ENCODE data around the gene HSPA9.
"Not testable (repeated sequence)": the region's sequence is repeated elsewhere in the genome, so short reads cannot be mapped to it uniquely, and the experiment has no call there.

Gene HSPA9

DNA sequence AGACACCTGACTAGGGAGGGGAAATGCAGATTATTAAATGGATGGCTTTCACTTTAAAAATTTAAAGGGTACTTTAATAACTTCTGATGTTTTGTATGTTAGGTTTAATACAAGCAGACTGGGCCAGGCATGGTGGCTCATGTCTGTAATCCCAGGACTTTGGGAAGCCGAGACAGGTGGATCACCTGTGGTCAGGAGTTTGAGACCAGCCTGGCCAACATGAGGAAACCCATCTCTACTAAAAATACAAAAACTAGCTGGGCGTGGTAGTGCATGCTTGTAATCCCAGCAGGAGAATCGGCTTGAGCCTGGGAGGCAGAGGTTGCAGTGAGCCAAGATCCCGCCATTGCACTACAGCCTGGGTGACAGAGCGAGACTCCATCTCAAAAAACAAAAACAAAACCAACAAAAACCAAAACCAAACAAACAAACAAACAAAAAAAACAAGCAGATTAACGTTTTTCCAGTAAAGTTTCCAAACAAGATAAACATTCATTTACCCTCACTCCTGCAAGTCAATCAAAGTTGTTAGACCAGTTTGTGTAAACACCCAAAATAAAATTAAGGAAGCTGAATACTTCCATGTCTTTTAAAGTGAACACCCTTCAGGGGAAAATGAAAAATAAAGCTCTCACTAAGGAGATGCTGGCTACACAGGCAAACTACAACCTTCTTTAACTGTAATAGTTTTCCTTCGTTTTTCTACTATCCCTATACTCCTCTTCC, 46.3 kb downstream of the HSPA9 start:
- no peak for DNase-seq

GRCh38 chr5:138528208-138528607, 47.0 kb downstream of the HSPA9 start:
- DNase-seq, result no peak

DNA sequence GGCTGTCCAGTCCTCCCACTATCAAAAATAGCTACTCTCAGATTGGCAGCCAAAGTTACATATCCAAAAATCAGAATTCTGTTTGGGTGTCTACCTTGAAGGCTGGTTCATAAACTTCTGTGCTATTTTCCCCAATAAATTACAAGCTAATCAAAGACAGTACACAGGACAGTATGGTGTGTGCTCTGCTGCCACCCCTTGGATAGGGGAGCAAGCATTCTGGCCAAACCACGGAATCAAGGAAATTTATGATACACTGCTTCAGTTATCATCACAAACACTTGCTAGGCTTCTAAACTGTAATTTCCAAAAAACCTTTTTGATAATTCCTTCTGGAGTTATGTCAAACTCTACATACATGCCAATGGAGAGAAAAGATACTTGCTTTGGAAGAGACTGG, 48.0 kb downstream of the HSPA9 start:
- DNase-seq, result no peak

DNA sequence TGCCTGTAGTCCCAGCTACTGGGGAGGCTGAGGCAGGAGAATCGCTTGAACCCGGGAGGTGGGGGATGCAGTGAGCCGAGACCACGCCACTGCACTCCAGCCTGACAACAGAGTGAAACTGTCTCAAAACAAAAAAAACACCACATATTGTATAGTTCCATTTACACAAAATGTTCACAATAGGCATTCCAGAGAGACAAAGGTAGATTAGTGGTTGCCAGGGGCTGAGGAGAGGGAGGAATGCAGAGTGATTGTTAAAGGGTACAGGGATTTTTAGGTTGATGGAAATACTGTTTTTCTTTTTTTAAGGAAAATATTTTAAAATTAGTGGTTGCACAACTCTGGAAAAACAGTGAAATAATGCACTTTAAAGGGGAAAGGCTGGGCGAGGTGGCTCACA, 51.8 kb downstream of the HSPA9 start:
- no peak for DNase-seq

GRCh38 chr5:138520971-138521370, 54.2 kb downstream of the HSPA9 start:
- no peak for DNase-seq

- no peak for DNase-seq
Observed at GRCh38 chr5:138517437-138517836, 57.8 kb downstream of the HSPA9 start.

DNA sequence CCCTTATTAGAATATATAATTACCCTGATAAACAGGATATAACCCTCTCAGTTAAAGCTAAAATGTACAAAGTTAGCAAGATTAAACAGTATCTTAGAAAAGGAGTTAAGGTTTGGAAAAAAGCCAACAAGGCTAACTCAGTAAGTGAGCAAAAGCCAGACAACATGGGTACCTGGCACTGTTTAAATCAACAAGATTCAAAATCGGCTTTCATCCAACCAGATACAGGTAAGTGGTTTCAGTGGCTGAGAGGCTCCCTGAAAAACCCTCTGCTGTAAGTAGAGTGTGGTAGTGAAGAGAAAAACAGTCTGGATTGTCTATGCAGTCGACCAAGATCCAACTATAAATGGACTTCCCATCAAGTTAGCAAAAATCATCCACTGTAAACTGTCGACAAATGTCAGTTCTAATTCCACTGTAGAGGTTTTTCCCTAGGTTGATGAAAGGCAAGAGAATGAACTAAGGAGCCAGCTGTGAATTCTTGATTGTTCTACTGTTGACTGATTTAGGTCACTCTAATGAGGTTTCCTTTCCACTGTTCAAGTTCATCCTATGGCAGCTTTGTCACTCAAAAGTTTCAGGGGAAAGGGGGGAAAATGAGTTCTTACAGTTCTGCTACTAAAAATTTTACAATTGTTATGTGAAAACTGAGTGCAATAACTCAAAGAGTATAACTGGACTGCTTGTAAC, 59.5 kb downstream of the HSPA9 start:
- DNase-seq, result no peak

GRCh38 chr5:138514021-138514420, 61.2 kb downstream of the HSPA9 start:
- DNase-seq, result no peak

DNA sequence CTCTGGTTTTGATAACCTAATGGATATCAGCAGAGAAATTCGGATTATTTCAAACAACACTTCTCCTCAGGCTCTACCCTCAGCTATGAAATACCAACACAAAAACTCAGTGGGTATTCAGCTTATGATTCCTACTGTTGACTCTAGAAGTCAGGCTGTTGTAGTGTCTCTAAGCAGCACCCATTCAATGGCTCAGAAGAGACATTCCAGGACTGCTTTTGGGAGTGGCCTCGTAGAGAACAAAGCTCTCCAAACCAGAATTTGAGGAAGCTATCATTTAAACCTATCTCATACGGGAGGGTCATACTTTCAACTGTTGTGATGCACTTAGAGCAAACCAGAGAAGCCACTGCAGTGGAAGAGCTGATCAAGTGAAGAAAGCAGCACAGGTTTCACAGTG, 66.2 kb downstream of the HSPA9 start:
- DNase-seq, result no peak

- not testable (repeated sequence) for DNase-seq
Observed at GRCh38 chr5:138507485-138507884, 67.7 kb downstream of the HSPA9 start.

DNA sequence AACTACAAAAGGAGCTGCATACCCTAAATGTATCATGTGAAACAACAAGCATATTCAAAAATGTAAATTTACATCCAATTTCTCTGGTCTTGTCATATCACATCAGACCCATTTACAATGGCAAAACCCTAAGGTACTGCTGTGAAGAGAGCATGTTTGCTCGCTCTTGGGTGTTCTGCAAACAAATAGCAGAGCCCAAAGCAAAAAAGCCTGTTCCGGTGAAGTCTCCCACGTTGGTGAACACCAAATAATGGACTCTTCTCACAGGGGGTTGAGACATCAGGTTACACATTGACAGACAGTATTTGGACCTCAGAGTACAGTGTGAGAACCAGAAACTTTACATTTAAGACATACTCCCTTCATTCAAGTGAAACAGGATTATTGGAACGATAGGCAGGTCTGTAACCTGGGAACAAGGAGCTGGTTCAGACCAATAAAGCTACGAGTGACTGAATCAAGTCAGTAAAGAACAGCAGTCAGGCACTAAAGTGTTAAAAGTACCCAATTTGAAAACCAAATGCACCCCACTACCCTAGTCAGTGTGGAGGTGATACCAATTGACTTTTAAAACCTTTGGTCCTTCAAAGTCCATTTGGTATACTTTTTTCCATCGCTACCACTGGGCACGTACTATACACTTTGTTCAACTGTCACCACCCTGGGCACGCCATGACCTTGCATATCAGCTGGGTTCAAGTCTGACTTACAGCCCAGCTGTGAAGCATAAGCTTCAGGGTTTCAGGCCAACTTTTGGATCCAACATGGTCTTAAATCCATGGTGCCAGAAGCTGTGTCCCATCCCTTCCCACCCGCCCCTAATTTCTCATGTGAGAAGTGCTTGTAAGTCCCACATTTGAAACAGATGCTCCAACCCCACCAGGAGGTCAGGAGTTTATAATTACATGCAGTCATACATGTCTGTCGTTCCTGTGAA, 68.6 kb downstream of the HSPA9 start:
- no peak for DNase-seq

DNA sequence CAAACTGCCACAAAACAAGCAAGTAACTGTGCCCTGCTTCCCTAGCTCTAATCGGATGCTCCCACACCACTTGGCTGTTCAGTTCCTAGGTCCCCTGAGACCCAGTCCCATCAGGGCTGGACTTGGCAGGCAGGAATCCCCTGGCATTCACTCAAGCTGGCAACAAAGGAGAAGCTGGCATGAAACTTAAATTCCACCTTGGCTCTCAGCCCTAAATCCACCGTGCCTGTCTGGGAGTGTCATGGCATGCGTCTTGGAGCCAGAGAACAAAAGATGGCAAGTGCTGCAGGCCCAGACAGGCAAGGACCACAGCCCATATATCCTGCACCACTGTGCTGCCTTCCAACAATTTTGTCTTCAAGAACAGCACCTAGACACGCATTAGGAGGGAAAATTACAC, 70.4 kb downstream of the HSPA9 start:
- no peak for DNase-seq
